Activated B cell treated with CpG ODN at 0.5 μM for 24 hours (primary cell): ENCODE results near the gene RTTN. TPM values are rescaled to one million over a fixed set of nuclear protein-coding genes. Genes with fewer than 3 reads are reported as not detected.
"Not testable (repeated sequence)": the region's sequence is repeated elsewhere in the genome, so short reads cannot be mapped to it uniquely, and the experiment has no call there.

Source experiments
- ATAC-seq: fragments of 200-7000 bp; cut with Tn5 transposase; one replicate; pipeline ENCODE4 v1.10.0; 2021; ENCODE audit warnings: low read depth, mild to moderate bottlenecking, moderate library complexity
- CTCF ChIA-PET: fragments of 350-600 bp; sonication (Branson Sonifier 250); formaldehyde crosslinking; loops from one replicate; lab custom pipeline; 2021; ENCODE audit warnings: antibody characterized with exemption; lab: Charles Lee
- POLR2A ChIA-PET: fragments of 350-600 bp; sonication (Branson Sonifier 250); formaldehyde crosslinking; loops from one replicate; lab custom pipeline; 2021; ENCODE audit warnings: antibody characterized with exemption; lab: Charles Lee
- DNase-seq: peaks from one replicate; pipeline ENCODE4 v3.0.0; 2022
- H3K27ac Mint-ChIP-seq: one replicate; pipeline ENCODE4 v1.8.0; 2020; ENCODE audit warnings: mixed read lengths
- H3K27me3 Mint-ChIP-seq: one replicate; pipeline ENCODE4 v1.8.0; 2021; ENCODE audit warnings: mixed read lengths
- H3K36me3 Mint-ChIP-seq: one replicate; pipeline ENCODE4 v1.8.0; 2021; ENCODE audit warnings: low read depth, mixed read lengths
- H3K4me1 Mint-ChIP-seq: one replicate; pipeline ENCODE4 v1.8.0; 2021; ENCODE audit warnings: mixed read lengths
- H3K4me3 Mint-ChIP-seq: one replicate; pipeline ENCODE4 v1.8.0; 2020; ENCODE audit warnings: mild to moderate bottlenecking, mixed read lengths
- H3K9me3 Mint-ChIP-seq: one replicate; pipeline ENCODE4 v1.8.0; 2020; ENCODE audit warnings: mixed read lengths
- CTCF ChIP-seq: fragments of 200-600 bp; IDR thresholded peaks from one replicate; pipeline ENCODE4 v1.8.0; 2022; ENCODE audit warnings: antibody characterized with exemption, mild to moderate bottlenecking
- intact Hi-C: fragments of 100-400 bp; cut with micrococcal nuclease; formaldehyde crosslinking; loops from one replicate; pipeline ENCODE4 v1.15.1; 2024
- total RNA-seq: library from RNA; stranded (reverse); gene quantifications from 2 replicates; pipeline ENCODE4 v1.2.3, GENCODE V29; 2022

The RTTN gene
- total RNA-seq, 1 donor from 2014 or later: 25.9 TPM

- no peaks in the 10 kb centered on the region for H3K27me3 Mint-ChIP-seq
- no peak overlapping the region for H3K27ac Mint-ChIP-seq
- ChIA-PET CTCF (no interaction called here), POLR2A (no interaction called here)
- TF ChIP-seq CTCF: no peak
- ATAC-seq (no peak), DNase-seq (no peak)
- no peak overlapping the region for H3K4me3 Mint-ChIP-seq
- no peaks in the 10 kb centered on the region for H3K9me3 Mint-ChIP-seq
- no peaks in the 10 kb centered on the region for H3K4me1 Mint-ChIP-seq
- H3K36me3 Mint-ChIP-seq: peaks cover 80% of the 10 kb centered on the region
- intact Hi-C loops: no loop called here
Observed at GRCh38 chr18:70107091-70107490, 98.4 kb downstream of the RTTN start.

GRCh38 chr18:70102854-70103253 is 102.6 kb downstream of the RTTN start:
- ATAC-seq, intact Hi-C loops, POLR2A ChIA-PET, H3K27me3 Mint-ChIP-seq, CTCF ChIA-PET, H3K4me1 Mint-ChIP-seq, H3K9me3 Mint-ChIP-seq, H3K27ac Mint-ChIP-seq, DNase-seq, H3K4me3 Mint-ChIP-seq: not testable (repeated sequence)
- peaks cover 69% of the 10 kb centered on the region for H3K36me3 Mint-ChIP-seq

- Mint-ChIP-seq H3K4me1 (no peaks in the 10 kb centered on the region), H3K27ac (no peak overlapping the region), H3K27me3 (no peaks in the 10 kb centered on the region), H3K9me3 (peaks cover 2% of the 10 kb centered on the region), H3K36me3 (peaks cover 38% of the 10 kb centered on the region), H3K4me3 (no peak overlapping the region)
- DNase-seq (no peak), ATAC-seq (no peak)
- POLR2A ChIA-PET: no interaction called here
- intact Hi-C loops: loop anchor here (5.0 to 10.0 kb wide), 2 partner anchors 453 to 1375 kb away; partner anchors contain the start of gene TMX3
- no peak for TF ChIP-seq CTCF
- CTCF ChIA-PET: no interaction called here
Observed at GRCh38 chr18:70089858-70090257, 115.6 kb downstream of the RTTN start.

- CTCF ChIA-PET: interaction anchor here (1.2 to 2.2 kb wide), 4 partner anchors 12 to 1239 kb away, joined by 3 to 7 read pairs (median 4); no protein-coding TSS in a partner anchor
- H3K27ac Mint-ChIP-seq: no peak overlapping the region
Observed at GRCh38 chr18:70086085-70086484, 119.4 kb downstream of the RTTN start.

GRCh38 chr18:70085641-70086040 is 119.8 kb downstream of the RTTN start:
- ChIA-PET POLR2A (no interaction called here), CTCF (interaction anchor here (1.2 to 2.2 kb wide), 3 partner anchors 28 to 1239 kb away, joined by 4 to 7 read pairs (median 5); no protein-coding TSS in a partner anchor)
- H3K36me3 Mint-ChIP-seq: peaks cover 49% of the 10 kb centered on the region
- H3K4me1 Mint-ChIP-seq: no peaks in the 10 kb centered on the region
- ATAC-seq: no peak
- no peak for DNase-seq
- no peak for TF ChIP-seq CTCF
- H3K27ac Mint-ChIP-seq: no peak overlapping the region
- no peak overlapping the region for H3K4me3 Mint-ChIP-seq
- intact Hi-C loops: loop anchor here (1.0 to 10.0 kb wide), 4 partner anchors 448 to 1371 kb away; partner anchors contain the start of gene TMX3
- H3K9me3 Mint-ChIP-seq: no peaks in the 10 kb centered on the region
- no peaks in the 10 kb centered on the region for H3K27me3 Mint-ChIP-seq

More at GRCh38 chr18:70086085-70086484, 119.4 kb downstream of the RTTN start:
- ATAC-seq (no peak), DNase-seq (no peak)
- POLR2A ChIA-PET: no interaction called here
- no peaks in the 10 kb centered on the region for H3K4me1 Mint-ChIP-seq
- intact Hi-C loops: loop anchor here (1.0 to 10.0 kb wide), 4 partner anchors 449 to 1371 kb away; partner anchors contain the start of gene TMX3
- no peaks in the 10 kb centered on the region for H3K27me3 Mint-ChIP-seq
- peaks cover 48% of the 10 kb centered on the region for H3K36me3 Mint-ChIP-seq
- H3K9me3 Mint-ChIP-seq: no peaks in the 10 kb centered on the region
- TF ChIP-seq CTCF: no peak
- H3K4me3 Mint-ChIP-seq: no peak overlapping the region
